Chondrocyte (in vitro differentiated cells): ENCODE results near the gene ILF2. TPM values are rescaled to one million over a fixed set of nuclear protein-coding genes. Genes with fewer than 3 reads are reported as not detected.

Experiments
- DNase-seq: peaks from one replicate; pipeline ENCODE4 v3.0.0; 2021; ENCODE audit warnings: mixed read lengths, low spot score
- H3K27ac Mint-ChIP-seq: one replicate; pipeline ENCODE4 v1.8.0; 2021; ENCODE audit warnings: mild to moderate bottlenecking, moderate library complexity, mixed read lengths; ENCODE audit not compliant: unreplicated experiment
- H3K27me3 Mint-ChIP-seq: 2 replicates; pipeline ENCODE4 v1.8.0; 2021; ENCODE audit warnings: low read depth, mixed read lengths
- H3K36me3 Mint-ChIP-seq: 2 replicates; pipeline ENCODE4 v1.8.0; 2021; ENCODE audit warnings: low read depth, mixed read lengths
- H3K4me1 Mint-ChIP-seq: 2 replicates; pipeline ENCODE4 v1.8.0; 2021; ENCODE audit warnings: low read depth, mild to moderate bottlenecking, mixed read lengths
- H3K4me3 Mint-ChIP-seq: one replicate; pipeline ENCODE4 v1.8.0; 2021; ENCODE audit warnings: mild to moderate bottlenecking, moderate library complexity, mixed read lengths; ENCODE audit not compliant: unreplicated experiment
- H3K9me3 Mint-ChIP-seq: 2 replicates; pipeline ENCODE4 v1.8.0; 2021; ENCODE audit warnings: low read depth, mixed read lengths
- CTCF ChIP-seq: fragments of 200-600 bp; sonication (generic); IDR thresholded peaks from 2 replicates; pipeline ENCODE4 v1.5.0; 2021; ENCODE audit warnings: antibody characterized with exemption, mild to moderate bottlenecking, moderate library complexity
- total RNA-seq: library from RNA; stranded (reverse); gene quantifications from 3 replicates; pipeline ENCODE4 v1.2.1, GENCODE V29; 2021

Gene ILF2
- total RNA-seq, 1 donor from 2014 or later: 122 TPM

- H3K27ac Mint-ChIP-seq: no peak overlapping the region
- no peak for DNase-seq
- peaks cover 30% of the 10 kb centered on the region for H3K4me1 Mint-ChIP-seq
- no peaks in the 10 kb centered on the region for H3K9me3 Mint-ChIP-seq
- H3K36me3 Mint-ChIP-seq: peaks cover 41% of the 10 kb centered on the region
- no peaks in the 10 kb centered on the region for H3K27me3 Mint-ChIP-seq
- no peak for TF ChIP-seq CTCF
- H3K4me3 Mint-ChIP-seq: no peak overlapping the region
These were observed 32.5 kb downstream of the ILF2 start for GRCh38 chr1:153638261-153638660.

- Mint-ChIP-seq H3K9me3 (no peaks in the 10 kb centered on the region), H3K36me3 (peaks cover 26% of the 10 kb centered on the region), H3K27ac (no peak overlapping the region)
These were observed 34.5 kb downstream of the ILF2 start for GRCh38 chr1:153636312-153636711.

GRCh38 chr1:153635872-153636271 lies 34.9 kb downstream of the ILF2 start:
- Mint-ChIP-seq H3K4me1 (peaks cover 44% of the 10 kb centered on the region), H3K27ac (no peak overlapping the region)

More at GRCh38 chr1:153636312-153636711, 34.5 kb downstream of the ILF2 start:
- Mint-ChIP-seq H3K4me1 (peaks cover 41% of the 10 kb centered on the region), H3K4me3 (no peak overlapping the region), H3K27me3 (no peaks in the 10 kb centered on the region)
- no peak for DNase-seq
- TF ChIP-seq CTCF: no peak

GRCh38 chr1:153633754-153634665 lies 36.8 kb downstream of the ILF2 start, which contains the start of gene CHTOP:
Gene CHTOP (plus strand): TSS chr1:153634066. CDS start chr1:153636589, 2,523 bp downstream.
- peaks cover 61% of the 10 kb centered on the region for H3K4me1 Mint-ChIP-seq
- peak within 1 kb of the TSS; percentile 100 for H3K27ac Mint-ChIP-seq
- peaks cover 20% of the 10 kb centered on the region for H3K36me3 Mint-ChIP-seq
- DNase-seq: peak; percentile 98
- TF ChIP-seq CTCF: peak; percentile 10
- H3K27me3 Mint-ChIP-seq: no peaks in the 10 kb centered on the region
- H3K4me3 Mint-ChIP-seq: peak within 1 kb of the TSS; percentile 99
- no peaks in the 10 kb centered on the region for H3K9me3 Mint-ChIP-seq

More at GRCh38 chr1:153635872-153636271, 34.9 kb downstream of the ILF2 start:
- Mint-ChIP-seq H3K27me3 (no peaks in the 10 kb centered on the region), H3K36me3 (peaks cover 24% of the 10 kb centered on the region), H3K4me3 (peak overlapping the region; percentile 99), H3K9me3 (no peaks in the 10 kb centered on the region)
- TF ChIP-seq CTCF: no peak
- peak; percentile 26 for DNase-seq

GRCh38 chr1:153633161-153633753 lies 37.5 kb downstream of the ILF2 start:
- no peak for TF ChIP-seq CTCF
- DNase-seq: peak; percentile 42
- Mint-ChIP-seq H3K27me3 (no peaks in the 10 kb centered on the region), H3K4me1 (peaks cover 64% of the 10 kb centered on the region), H3K4me3 (peak overlapping the region; percentile 99), H3K9me3 (no peaks in the 10 kb centered on the region), H3K36me3 (peaks cover 18% of the 10 kb centered on the region), H3K27ac (peak overlapping the region; percentile 100)
